Measurements from ENCODE around the gene HDAC5. TPM values are rescaled to one million over a fixed set of nuclear protein-coding genes. Genes with fewer than 3 reads are reported as not detected.

HDAC5 gene
- total RNA-seq, 1 donor from 2014 or later = 51.2 TPM

GRCh38 chr17:44093231-44093900, 30.1 kb downstream of the HDAC5 start:
- Mint-ChIP-seq H3K4me3 (ENCODE audit: unreplicated experiment) (no peak overlapping the region), H3K27me3 (ENCODE audit: low read depth) (no peaks in the 10 kb centered on the region), H3K27ac (ENCODE audit: unreplicated experiment) (no peak overlapping the region), H3K9me3 (ENCODE audit: low read depth) (no peaks in the 10 kb centered on the region), H3K4me1 (ENCODE audit: low read depth) (peaks cover 33% of the 10 kb centered on the region), H3K36me3 (ENCODE audit: low read depth) (peaks cover 9% of the 10 kb centered on the region)
- no peak for TF ChIP-seq CTCF (IDR thresholded peaks at IDR 0.05)
- no peak for DNase-seq (ENCODE audit: low spot score)

- Mint-ChIP-seq H3K4me3 (ENCODE audit: unreplicated experiment) (no peak overlapping the region), H3K27ac (ENCODE audit: unreplicated experiment) (no peak overlapping the region)
Measured at GRCh38 chr17:44092051-44092450, 31.4 kb downstream of the HDAC5 start.

DNA sequence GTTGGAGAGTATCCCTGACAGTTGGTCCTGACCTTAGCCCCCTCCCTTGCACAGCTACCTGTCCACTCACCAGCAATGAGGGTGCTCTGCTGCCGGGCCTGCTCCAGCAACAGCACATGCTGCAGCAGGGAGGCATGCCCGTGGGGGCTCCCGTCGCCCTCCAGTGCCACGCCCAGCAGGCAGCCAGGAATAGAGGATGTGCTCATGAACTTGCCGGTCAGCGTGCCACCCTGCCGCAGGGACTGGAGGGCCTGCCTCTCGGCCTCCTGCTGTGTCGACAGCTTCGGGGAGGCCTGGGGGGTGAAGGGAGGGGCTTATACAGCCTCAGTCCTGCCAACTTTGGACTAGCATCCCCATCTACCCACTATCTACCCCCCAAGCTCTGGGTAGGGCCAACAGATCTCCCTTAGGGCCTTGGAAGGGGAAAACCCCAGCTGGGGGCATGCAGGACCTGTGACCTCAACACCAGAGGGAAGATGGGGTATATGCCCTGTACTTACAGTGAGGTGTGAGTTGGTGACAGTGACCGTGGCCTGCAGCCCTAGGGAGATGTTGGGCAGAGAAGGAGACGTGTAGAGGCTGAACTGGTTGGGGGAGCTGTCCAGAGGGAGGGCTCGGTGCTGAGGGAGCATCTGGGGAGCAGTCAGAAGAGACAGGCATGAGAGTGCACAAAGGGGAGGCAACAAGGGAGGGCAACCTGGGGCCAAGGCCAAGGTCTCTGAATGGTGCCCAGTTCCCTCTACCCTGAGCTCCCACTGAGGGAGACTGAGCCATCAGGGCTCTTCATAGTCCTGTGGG, 32.0 kb downstream of the HDAC5 start:
- TF ChIP-seq CTCF (IDR thresholded peaks at IDR 0.05) = no peak
- H3K9me3 Mint-ChIP-seq (ENCODE audit: low read depth) = no peaks in the 10 kb centered on the region
- H3K4me3 Mint-ChIP-seq (ENCODE audit: unreplicated experiment) = no peak overlapping the region
- H3K27me3 Mint-ChIP-seq (ENCODE audit: low read depth) = no peaks in the 10 kb centered on the region
- no peak for DNase-seq (ENCODE audit: low spot score)
- H3K36me3 Mint-ChIP-seq (ENCODE audit: low read depth) = peaks cover 10% of the 10 kb centered on the region
- no peak overlapping the region for H3K27ac Mint-ChIP-seq (ENCODE audit: unreplicated experiment)
- H3K4me1 Mint-ChIP-seq (ENCODE audit: low read depth) = peaks cover 32% of the 10 kb centered on the region

More at GRCh38 chr17:44092051-44092450, 31.4 kb downstream of the HDAC5 start:
- H3K36me3 Mint-ChIP-seq (ENCODE audit: low read depth) = peaks cover 9% of the 10 kb centered on the region
- no peak for DNase-seq (ENCODE audit: low spot score)
- H3K27me3 Mint-ChIP-seq (ENCODE audit: low read depth) = no peaks in the 10 kb centered on the region
- no peak for TF ChIP-seq CTCF (IDR thresholded peaks at IDR 0.05)
- H3K4me1 Mint-ChIP-seq (ENCODE audit: low read depth) = peaks cover 33% of the 10 kb centered on the region
- H3K9me3 Mint-ChIP-seq (ENCODE audit: low read depth) = no peaks in the 10 kb centered on the region

GRCh38 chr17:44088254-44088653, 35.2 kb downstream of the HDAC5 start:
- H3K9me3 Mint-ChIP-seq (ENCODE audit: low read depth) = no peaks in the 10 kb centered on the region
- H3K27me3 Mint-ChIP-seq (ENCODE audit: low read depth) = no peaks in the 10 kb centered on the region
- H3K4me1 Mint-ChIP-seq (ENCODE audit: low read depth) = peaks cover 15% of the 10 kb centered on the region
- TF ChIP-seq CTCF (IDR thresholded peaks at IDR 0.05) = no peak
- H3K27ac Mint-ChIP-seq (ENCODE audit: unreplicated experiment) = no peak overlapping the region
- H3K36me3 Mint-ChIP-seq (ENCODE audit: low read depth) = peaks cover 16% of the 10 kb centered on the region
- DNase-seq (ENCODE audit: low spot score) = no peak
- no peak overlapping the region for H3K4me3 Mint-ChIP-seq (ENCODE audit: unreplicated experiment)

DNA sequence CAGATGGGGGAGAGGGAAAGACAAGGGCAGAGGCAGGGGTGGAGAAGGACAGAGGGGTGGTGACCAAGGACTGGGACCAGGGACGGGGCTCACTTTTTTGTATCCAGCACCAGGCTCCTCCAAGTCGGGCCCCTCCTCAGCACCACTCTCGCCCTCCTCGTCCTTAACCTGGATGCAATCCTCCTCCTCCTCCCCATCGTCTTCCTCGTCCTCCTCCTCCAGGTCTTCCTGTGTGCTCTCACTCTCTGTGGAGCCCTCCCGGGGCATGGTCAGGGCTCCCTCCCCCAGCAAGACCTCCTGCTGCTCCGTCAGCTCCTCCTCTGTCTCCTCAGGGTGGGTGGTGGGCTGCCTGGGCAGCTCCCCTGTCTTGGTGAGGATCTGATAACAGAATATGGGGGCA, 36.1 kb downstream of the HDAC5 start:
- DNase-seq (ENCODE audit: low spot score) = no peak
- no peaks in the 10 kb centered on the region for H3K27me3 Mint-ChIP-seq (ENCODE audit: low read depth)
- peaks cover 17% of the 10 kb centered on the region for H3K36me3 Mint-ChIP-seq (ENCODE audit: low read depth)
- H3K4me3 Mint-ChIP-seq (ENCODE audit: unreplicated experiment) = no peak overlapping the region
- no peaks in the 10 kb centered on the region for H3K9me3 Mint-ChIP-seq (ENCODE audit: low read depth)
- H3K27ac Mint-ChIP-seq (ENCODE audit: unreplicated experiment) = peak overlapping the region; percentile 87
- peaks cover 15% of the 10 kb centered on the region for H3K4me1 Mint-ChIP-seq (ENCODE audit: low read depth)
- no peak for TF ChIP-seq CTCF (IDR thresholded peaks at IDR 0.05)
